Peyer's patch (tissue), 4 donors: ENCODE measurements around the gene TUFT1. TPM values are rescaled to one million over a fixed set of nuclear protein-coding genes. Genes with fewer than 3 reads are reported as not detected.

ENCODE experiments used
- DNase-seq, 3 donors: peaks; one replicate each; pipeline ENCODE4 v3.0.0-alpha.2; 2017 to 2019
- H3K27ac ChIP-seq, 4 donors: fragments of 200-600 bp; sonication (generic); one replicate each; pipeline ENCODE4 v1.5.1; 2016 to 2019
- H3K27me3 ChIP-seq, 2 donors: fragments of 200-600 bp; sonication (generic); one replicate each; pipeline ENCODE4 v1.5.1; 2019
- H3K36me3 ChIP-seq, 3 donors: fragments of 200-600 bp; sonication (generic); one replicate each; pipeline ENCODE4 v1.5.1; 2016 to 2019
- H3K4me1 ChIP-seq, 4 donors: fragments of 200-600 bp; sonication (generic); one replicate each; pipeline ENCODE4 v1.5.1; 2016 to 2019
- H3K4me3 ChIP-seq, 4 donors: fragments of 200-600 bp; sonication (generic); 1 replicate in 3 of 4; 2 replicates in 1 of 4; pipeline ENCODE4 v1.5.1; 2016 to 2019; ENCODE audit warnings: mild to moderate bottlenecking in 1 of 4
- H3K9me3 ChIP-seq, 4 donors: fragments of 200-600 bp; sonication (generic); one replicate each; pipeline ENCODE4 v1.5.1; 2016 to 2019; ENCODE audit warnings: mild to moderate bottlenecking in 1 of 4
- POLR2A ChIP-seq, 2 donors: fragments of 450-650 bp; IDR thresholded peaks; one replicate each; pipeline ENCODE4 v1.5.1; 2017; ENCODE audit warnings: antibody characterized with exemption in 2 of 2, mild to moderate bottlenecking in 2 of 2, moderate library complexity in 2 of 2
- total RNA-seq, 4 donors: library from RNA; depleted of rRNA; stranded (reverse); fragments of >200 nt; gene quantifications; one replicate each; pipeline ENCODE4 v1.1.0, GENCODE V29; 2016
- TF ChIP-seq, protein P1 (sequence below), 6 experiments: fragments of 450-650 bp in 4 of 6; fragments of 200-600 bp in 2 of 6; sonication (generic) in 1 of 6; IDR thresholded peaks; one replicate each; pipeline ENCODE4 v1.5.1; 2017 to 2019; ENCODE audit warnings: antibody characterized with exemption in 6 of 6, mild to moderate bottlenecking in 3 of 6, moderate library complexity in 1 of 6

The TUFT1 gene
- total RNA-seq, 4 donors from 2014 or later = 12.4 to 23.4 (median 19.3) TPM

DNA sequence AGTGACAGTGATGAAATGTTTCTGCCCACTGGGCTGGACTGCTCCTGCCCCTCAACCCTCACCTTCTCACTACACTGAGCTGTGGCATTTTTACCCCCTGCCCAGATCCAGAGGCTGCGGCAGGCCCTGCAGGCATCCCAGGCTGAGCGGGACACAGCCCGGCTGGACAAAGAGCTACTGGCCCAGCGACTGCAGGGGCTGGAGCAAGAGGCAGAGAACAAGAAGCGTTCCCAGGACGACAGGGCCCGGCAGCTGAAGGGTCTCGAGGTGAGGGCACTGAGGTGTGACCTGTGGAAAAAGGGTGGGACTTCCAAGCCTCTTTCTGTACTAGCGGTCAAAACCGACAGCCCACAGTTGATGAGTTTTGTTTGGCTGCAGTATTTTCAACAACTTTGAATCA is 6.2 kb upstream of the TUFT1 start:
- H3K4me1 ChIP-seq = no peaks in the 10 kb centered on the region
- no peaks in the 10 kb centered on the region for H3K27me3 ChIP-seq
- peak in 1 of 3 donors; percentile 37 for DNase-seq
- TF ChIP-seq POLR2A (IDR thresholded peaks at IDR 0.05) = no peak
- TF ChIP-seq, protein P1, sequence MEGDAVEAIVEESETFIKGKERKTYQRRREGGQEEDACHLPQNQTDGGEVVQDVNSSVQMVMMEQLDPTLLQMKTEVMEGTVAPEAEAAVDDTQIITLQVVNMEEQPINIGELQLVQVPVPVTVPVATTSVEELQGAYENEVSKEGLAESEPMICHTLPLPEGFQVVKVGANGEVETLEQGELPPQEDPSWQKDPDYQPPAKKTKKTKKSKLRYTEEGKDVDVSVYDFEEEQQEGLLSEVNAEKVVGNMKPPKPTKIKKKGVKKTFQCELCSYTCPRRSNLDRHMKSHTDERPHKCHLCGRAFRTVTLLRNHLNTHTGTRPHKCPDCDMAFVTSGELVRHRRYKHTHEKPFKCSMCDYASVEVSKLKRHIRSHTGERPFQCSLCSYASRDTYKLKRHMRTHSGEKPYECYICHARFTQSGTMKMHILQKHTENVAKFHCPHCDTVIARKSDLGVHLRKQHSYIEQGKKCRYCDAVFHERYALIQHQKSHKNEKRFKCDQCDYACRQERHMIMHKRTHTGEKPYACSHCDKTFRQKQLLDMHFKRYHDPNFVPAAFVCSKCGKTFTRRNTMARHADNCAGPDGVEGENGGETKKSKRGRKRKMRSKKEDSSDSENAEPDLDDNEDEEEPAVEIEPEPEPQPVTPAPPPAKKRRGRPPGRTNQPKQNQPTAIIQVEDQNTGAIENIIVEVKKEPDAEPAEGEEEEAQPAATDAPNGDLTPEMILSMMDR (IDR thresholded peaks at IDR 0.05) = no peak
- peaks cover 0 to 71% (median 0%) of the 10 kb centered on the region in 3 donors for H3K36me3 ChIP-seq
- H3K9me3 ChIP-seq = no peaks in the 10 kb centered on the region
- no peak overlapping the region for H3K4me3 ChIP-seq
- no peak overlapping the region for H3K27ac ChIP-seq

DNA sequence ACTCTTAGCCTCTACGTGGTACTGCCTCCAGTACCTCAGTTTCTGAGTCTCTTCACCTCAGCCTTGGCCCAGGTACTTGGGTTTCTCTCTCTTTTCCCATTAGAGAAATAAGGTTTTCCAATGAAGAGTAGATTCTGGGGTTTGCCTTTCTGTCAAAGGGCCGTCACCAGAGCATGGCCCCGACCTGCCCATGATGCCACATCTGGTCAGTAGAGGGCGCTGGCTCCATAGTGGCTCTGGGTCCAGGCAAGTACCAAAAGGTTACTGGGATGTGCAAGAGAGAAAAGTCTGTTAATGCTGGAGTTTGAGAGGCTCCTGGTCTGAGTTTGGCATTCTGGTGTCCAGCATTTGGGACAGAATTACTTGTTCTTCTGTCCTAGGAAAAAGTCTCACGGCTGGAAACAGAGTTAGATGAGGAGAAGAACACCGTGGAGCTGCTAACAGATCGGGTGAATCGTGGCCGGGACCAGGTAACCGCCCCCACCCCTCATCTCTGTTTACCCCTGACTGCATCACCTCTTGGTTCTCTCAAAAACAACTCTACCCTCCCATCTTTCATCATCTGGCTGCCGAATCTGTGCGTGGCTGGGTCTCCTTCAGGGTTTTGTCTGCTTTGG is 5.3 kb upstream of the TUFT1 start:
- no peaks in the 10 kb centered on the region for H3K9me3 ChIP-seq
- peaks cover 0 to 64% (median 0%) of the 10 kb centered on the region in 3 donors for H3K36me3 ChIP-seq
- H3K27ac ChIP-seq = no peak overlapping the region
- no peak for TF ChIP-seq POLR2A (IDR thresholded peaks at IDR 0.05)
- TF ChIP-seq, protein P1 (IDR thresholded peaks at IDR 0.05) = peak; percentile 53 to 82 (median 76)
- H3K27me3 ChIP-seq = no peaks in the 10 kb centered on the region
- peak; percentile 74 to 90 (median 82) for DNase-seq
- H3K4me1 ChIP-seq = peaks cover 0 to 6% (median 3%) of the 10 kb centered on the region in 4 donors
- H3K4me3 ChIP-seq = no peak overlapping the region

DNA sequence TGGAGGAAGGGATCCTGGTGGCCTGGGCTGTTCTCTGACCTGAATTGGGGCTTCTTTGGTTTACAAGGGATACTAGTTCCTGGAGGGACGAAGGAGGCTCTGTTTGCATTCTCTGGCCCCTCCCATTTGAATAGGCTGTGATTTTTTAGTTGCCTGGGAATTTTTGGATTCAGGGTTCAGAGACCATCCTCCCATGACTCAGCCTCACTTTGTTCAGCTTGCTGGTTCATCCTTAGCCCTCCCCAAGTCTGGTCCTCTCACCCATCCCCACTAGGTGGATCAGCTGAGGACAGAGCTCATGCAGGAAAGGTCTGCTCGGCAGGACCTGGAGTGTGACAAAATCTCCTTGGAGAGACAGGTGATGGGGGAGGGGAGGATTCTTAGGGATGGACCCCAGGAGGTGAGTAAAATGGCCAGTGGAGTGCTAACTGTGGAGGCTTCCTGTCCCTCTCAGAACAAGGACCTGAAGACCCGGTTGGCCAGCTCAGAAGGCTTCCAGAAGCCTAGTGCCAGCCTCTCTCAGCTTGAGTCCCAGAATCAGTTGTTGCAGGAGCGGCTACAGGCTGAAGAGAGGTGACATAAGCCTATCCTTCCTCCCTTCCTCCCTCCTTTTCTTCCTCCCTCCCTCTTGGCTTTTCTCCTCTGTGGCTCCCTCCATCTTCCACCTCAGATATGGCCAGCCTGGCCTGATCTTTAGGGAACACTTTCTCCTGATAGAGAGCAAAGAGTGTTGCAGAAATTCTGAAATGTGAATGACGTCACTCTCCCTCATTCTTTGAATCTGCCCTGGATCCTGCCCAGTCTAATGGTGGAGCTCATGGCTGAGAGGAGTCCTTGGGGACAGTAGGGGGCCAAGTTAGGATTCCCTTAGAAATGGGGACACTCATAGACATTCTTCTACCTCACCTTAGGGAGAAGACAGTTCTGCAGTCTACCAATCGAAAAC is 4.5 kb upstream of the TUFT1 start:
- no peaks in the 10 kb centered on the region for H3K27me3 ChIP-seq
- peak in 1 of 3 donors; percentile 36 for DNase-seq
- H3K4me1 ChIP-seq = peaks cover 0 to 6% (median 3%) of the 10 kb centered on the region in 4 donors
- TF ChIP-seq POLR2A (IDR thresholded peaks at IDR 0.05) = no peak
- TF ChIP-seq, protein P1 (IDR thresholded peaks at IDR 0.05) = no peak
- H3K36me3 ChIP-seq = peaks cover 0 to 57% (median 0%) of the 10 kb centered on the region in 3 donors
- no peak overlapping the region for H3K27ac ChIP-seq
- H3K9me3 ChIP-seq = no peaks in the 10 kb centered on the region
- H3K4me3 ChIP-seq = no peak overlapping the region

DNA sequence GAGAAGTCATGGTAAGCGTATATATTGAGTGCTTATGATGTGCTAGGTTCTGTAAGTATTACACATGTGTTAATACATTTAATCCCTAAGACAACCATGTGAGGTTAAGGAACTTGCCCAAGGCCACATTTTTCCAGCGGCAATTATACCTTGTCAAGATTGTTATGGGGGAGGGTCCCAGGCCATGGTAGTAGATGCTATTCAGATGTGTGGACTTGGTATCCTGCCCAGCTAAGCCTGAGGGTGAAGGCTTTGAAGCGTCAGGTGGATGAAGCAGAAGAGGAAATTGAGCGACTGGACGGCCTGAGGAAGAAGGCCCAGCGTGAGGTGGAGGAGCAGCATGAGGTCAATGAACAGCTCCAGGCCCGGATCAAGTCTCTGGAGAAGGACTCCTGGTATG is 3.6 kb upstream of the TUFT1 start:
- no peak overlapping the region for H3K27ac ChIP-seq
- peaks cover 0 to 6% (median 3%) of the 10 kb centered on the region in 4 donors for H3K4me1 ChIP-seq
- no peak for TF ChIP-seq POLR2A (IDR thresholded peaks at IDR 0.05)
- TF ChIP-seq, protein P1 (IDR thresholded peaks at IDR 0.05) = no peak
- H3K4me3 ChIP-seq = no peak overlapping the region
- no peaks in the 10 kb centered on the region for H3K9me3 ChIP-seq
- peak in 1 of 3 donors; percentile 33 for DNase-seq
- H3K27me3 ChIP-seq = no peaks in the 10 kb centered on the region
- H3K36me3 ChIP-seq = peaks cover 0 to 54% (median 0%) of the 10 kb centered on the region in 3 donors

DNA sequence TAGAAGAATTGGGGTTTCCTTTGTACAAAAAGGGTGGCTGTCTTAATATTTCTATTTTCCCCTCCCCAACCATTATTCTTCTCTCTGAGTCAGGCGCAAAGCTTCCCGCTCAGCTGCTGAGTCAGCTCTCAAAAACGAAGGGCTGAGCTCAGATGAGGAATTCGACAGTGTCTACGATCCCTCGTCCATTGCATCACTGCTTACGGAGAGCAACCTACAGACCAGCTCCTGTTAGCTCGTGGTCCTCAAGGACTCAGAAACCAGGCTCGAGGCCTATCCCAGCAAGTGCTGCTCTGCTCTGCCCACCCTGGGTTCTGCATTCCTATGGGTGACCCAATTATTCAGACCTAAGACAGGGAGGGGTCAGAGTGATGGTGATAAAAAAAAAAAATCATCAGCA is 3.0 kb upstream of the TUFT1 start:
- TF ChIP-seq, protein P1 (IDR thresholded peaks at IDR 0.05) = no peak
- TF ChIP-seq POLR2A (IDR thresholded peaks at IDR 0.05) = no peak
- H3K4me1 ChIP-seq = peaks cover 0 to 10% (median 3%) of the 10 kb centered on the region in 4 donors
- DNase-seq = peak in 1 of 3 donors; percentile 44
- peaks cover 0 to 49% (median 0%) of the 10 kb centered on the region in 3 donors for H3K36me3 ChIP-seq
- H3K9me3 ChIP-seq = no peaks in the 10 kb centered on the region
- H3K27ac ChIP-seq = no peak overlapping the region
- H3K4me3 ChIP-seq = no peak overlapping the region
- H3K27me3 ChIP-seq = no peaks in the 10 kb centered on the region
